ENCODE results near the gene LINGO3. TPM values are rescaled to one million over a fixed set of nuclear protein-coding genes. Genes with fewer than 3 reads are reported as not detected.

Gene LINGO3
- polyA plus RNA-seq, 1 donor from 2014 or later, result 2.7 TPM

DNA sequence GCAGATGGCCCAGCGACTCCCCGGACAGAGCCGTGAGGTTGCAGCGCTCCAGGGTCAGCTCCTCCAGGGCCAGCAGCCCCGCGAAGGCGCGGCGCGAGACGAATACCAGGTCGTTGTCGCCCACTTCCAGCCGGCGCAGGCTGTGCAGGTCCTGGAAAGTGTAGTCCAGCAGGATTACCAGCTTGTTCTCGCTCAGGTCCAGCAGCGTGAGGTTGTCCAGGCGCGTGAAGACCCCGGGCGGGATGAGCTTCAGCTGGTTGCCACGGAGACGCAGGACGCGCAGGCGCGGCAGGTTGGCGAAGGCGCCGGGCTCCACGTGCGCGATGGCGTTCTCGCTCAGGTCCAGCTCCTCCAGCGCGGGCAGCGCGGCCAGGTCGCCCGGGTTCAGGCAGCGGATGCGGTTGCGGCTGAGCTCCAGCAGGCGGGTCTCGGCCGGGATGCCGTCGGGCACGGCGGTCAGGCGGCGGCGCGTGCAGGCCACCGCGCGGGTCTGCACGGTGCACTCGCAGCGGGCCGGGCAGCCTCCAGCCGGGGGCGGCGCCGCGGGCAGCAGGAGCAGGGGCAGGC lies 16.7 kb downstream of the LINGO3 start (continued):
- TF ChIP-seq EZH2 (IDR thresholded peaks at IDR 0.05; ENCODE audit: borderline replicate concordance, insufficient read depth, low read length, poor library complexity, severe bottlenecking), result peak; percentile 95

DNA sequence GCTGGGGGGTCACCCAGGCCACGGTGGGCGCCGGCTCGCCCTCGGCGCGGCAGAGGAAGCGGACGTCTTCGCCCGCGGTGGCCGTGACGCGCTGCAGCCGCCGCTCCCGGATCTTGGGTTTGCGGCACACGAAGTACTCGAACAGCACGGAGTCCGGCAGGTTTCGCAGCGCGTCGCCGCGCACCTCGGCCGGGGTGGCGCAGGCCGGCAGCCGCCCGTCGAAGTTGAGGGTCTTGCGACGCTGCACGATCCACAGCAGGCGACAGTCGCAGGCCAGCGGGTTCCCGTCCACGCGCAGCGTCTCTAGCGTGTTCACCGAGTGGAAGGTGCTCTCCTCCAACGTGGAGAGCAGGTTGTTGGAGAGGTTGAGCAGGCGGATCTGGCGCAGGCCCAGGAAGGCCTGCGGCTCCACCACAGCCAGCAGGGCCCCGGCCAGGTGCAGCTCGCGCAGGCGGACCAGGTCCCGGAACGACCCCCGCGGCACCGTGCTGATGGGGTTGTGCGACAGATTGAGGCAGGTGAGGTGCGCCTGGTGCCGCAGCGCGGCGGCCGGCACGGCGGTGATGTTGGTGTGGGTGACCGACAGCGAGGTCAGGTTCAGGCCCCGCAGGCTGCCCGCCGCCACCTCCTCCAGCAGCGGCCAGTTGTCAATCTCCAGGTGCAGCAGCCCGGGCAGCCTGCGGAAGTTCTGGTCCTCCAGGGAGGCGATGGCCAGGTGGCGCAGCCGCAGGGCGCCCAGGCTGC lies 17.3 kb downstream of the LINGO3 start:
- Histone ChIP-seq H3K79me2 (replicated peaks; ENCODE audit: insufficient read depth, low read length) (no peaks in the 10 kb centered on the region), H2AFZ (ENCODE audit: low read depth, low read length) (no peak overlapping the region), H3K4me3 (ENCODE audit: low read length) (peak overlapping the region; percentile 69), H3K27me3 (ENCODE audit: insufficient read depth, low read depth, low read length) (peaks cover 56% of the 10 kb centered on the region), H3K4me2 (ENCODE audit: low read length) (peak overlapping the region; percentile 62), H3K9me2 (ENCODE audit: insufficient read depth, low read length) (no peaks in the 10 kb centered on the region), H3K9me3 (ENCODE audit: low read length) (no peaks in the 10 kb centered on the region), H3K27ac (ENCODE audit: low read length) (no peak overlapping the region), H4K20me1 (ENCODE audit: insufficient read depth) (no peaks in the 10 kb centered on the region), H3F3A (ENCODE audit: insufficient read depth, low read length, poor library complexity, severe bottlenecking) (no peaks in the 10 kb centered on the region), H3K36me3 (ENCODE audit: insufficient read depth, low read length) (no peaks in the 10 kb centered on the region), H3K9ac (ENCODE audit: low read length) (peak overlapping the region; percentile 23)
- TF ChIP-seq RAD21 (conservative IDR thresholded peaks at IDR 0.05), result no peak

DNA sequence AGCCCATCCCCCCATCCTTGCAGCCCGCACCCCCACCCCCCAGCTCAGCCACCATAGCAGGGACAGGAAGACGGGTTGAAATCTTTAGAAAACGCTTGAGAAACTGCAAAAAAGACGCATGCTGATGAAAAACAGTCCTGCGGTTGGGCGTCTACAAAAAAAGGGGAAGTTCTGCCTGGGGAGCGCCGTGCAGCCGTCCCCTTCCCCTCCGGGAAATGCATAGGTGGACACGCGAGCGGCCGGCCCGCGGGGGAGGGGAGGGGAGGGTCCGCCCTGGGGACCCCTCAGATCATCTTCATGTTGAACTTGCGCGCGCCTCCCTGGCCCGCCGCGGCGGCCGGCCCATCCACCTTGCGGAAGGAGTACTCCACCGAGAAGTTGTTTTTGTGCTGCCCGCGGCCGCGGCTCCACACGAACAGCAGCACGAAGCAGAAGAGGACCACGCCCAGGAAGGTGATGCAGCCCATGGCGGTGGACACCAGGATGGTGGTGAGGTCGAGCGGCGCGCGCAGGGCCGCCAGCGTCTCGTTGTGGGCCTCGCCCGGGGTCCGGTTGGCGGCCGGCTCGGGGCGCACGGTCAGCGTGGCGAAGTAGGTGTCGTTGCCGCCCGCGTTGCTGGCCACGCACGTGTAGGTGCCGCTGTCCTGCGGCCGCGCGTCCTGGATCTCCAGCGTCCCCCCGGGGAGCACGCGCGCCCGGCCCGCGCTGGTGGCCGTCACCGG lies 18.1 kb downstream of the LINGO3 start:
- Histone ChIP-seq H3K27ac (ENCODE audit: low read length) (no peak overlapping the region), H3K79me2 (replicated peaks; ENCODE audit: insufficient read depth, low read length) (no peaks in the 10 kb centered on the region), H3F3A (ENCODE audit: insufficient read depth, low read length, poor library complexity, severe bottlenecking) (no peaks in the 10 kb centered on the region), H2AFZ (ENCODE audit: low read depth, low read length) (no peak overlapping the region), H3K9ac (ENCODE audit: low read length) (no peak overlapping the region), H3K27me3 (ENCODE audit: insufficient read depth, low read depth, low read length) (peaks cover 56% of the 10 kb centered on the region), H4K20me1 (ENCODE audit: insufficient read depth) (no peaks in the 10 kb centered on the region), H3K4me3 (ENCODE audit: low read length) (peak overlapping the region; percentile 46), H3K4me2 (ENCODE audit: low read length) (no peak overlapping the region), H3K36me3 (ENCODE audit: insufficient read depth, low read length) (no peaks in the 10 kb centered on the region), H3K9me3 (ENCODE audit: low read length) (no peaks in the 10 kb centered on the region), H3K9me2 (ENCODE audit: insufficient read depth, low read length) (no peaks in the 10 kb centered on the region)
- TF ChIP-seq TAF1 (IDR thresholded peaks at IDR 0.05; ENCODE audit: low read depth) (no peak), MXI1 (conservative IDR thresholded peaks at IDR 0.05; ENCODE audit: poor library complexity, severe bottlenecking) (no peak), POLR2AphosphoS5 (IDR thresholded peaks at IDR 0.05) (no peak), RAD21 (conservative IDR thresholded peaks at IDR 0.05) (no peak), SMC3 (conservative IDR thresholded peaks at IDR 0.05; ENCODE audit: poor library complexity) (no peak), EP300 (conservative IDR thresholded peaks at IDR 0.05; ENCODE audit: poor library complexity, severe bottlenecking) (no peak), EZH2 (IDR thresholded peaks at IDR 0.05; ENCODE audit: borderline replicate concordance, insufficient read depth, low read length, poor library complexity, severe bottlenecking) (no peak)
- TF ChIP-seq, protein P1, sequence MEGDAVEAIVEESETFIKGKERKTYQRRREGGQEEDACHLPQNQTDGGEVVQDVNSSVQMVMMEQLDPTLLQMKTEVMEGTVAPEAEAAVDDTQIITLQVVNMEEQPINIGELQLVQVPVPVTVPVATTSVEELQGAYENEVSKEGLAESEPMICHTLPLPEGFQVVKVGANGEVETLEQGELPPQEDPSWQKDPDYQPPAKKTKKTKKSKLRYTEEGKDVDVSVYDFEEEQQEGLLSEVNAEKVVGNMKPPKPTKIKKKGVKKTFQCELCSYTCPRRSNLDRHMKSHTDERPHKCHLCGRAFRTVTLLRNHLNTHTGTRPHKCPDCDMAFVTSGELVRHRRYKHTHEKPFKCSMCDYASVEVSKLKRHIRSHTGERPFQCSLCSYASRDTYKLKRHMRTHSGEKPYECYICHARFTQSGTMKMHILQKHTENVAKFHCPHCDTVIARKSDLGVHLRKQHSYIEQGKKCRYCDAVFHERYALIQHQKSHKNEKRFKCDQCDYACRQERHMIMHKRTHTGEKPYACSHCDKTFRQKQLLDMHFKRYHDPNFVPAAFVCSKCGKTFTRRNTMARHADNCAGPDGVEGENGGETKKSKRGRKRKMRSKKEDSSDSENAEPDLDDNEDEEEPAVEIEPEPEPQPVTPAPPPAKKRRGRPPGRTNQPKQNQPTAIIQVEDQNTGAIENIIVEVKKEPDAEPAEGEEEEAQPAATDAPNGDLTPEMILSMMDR (IDR thresholded peaks at IDR 0.05; ENCODE audit: poor library complexity, severe bottlenecking), result no peak
- TF ChIP-seq, protein P2, sequence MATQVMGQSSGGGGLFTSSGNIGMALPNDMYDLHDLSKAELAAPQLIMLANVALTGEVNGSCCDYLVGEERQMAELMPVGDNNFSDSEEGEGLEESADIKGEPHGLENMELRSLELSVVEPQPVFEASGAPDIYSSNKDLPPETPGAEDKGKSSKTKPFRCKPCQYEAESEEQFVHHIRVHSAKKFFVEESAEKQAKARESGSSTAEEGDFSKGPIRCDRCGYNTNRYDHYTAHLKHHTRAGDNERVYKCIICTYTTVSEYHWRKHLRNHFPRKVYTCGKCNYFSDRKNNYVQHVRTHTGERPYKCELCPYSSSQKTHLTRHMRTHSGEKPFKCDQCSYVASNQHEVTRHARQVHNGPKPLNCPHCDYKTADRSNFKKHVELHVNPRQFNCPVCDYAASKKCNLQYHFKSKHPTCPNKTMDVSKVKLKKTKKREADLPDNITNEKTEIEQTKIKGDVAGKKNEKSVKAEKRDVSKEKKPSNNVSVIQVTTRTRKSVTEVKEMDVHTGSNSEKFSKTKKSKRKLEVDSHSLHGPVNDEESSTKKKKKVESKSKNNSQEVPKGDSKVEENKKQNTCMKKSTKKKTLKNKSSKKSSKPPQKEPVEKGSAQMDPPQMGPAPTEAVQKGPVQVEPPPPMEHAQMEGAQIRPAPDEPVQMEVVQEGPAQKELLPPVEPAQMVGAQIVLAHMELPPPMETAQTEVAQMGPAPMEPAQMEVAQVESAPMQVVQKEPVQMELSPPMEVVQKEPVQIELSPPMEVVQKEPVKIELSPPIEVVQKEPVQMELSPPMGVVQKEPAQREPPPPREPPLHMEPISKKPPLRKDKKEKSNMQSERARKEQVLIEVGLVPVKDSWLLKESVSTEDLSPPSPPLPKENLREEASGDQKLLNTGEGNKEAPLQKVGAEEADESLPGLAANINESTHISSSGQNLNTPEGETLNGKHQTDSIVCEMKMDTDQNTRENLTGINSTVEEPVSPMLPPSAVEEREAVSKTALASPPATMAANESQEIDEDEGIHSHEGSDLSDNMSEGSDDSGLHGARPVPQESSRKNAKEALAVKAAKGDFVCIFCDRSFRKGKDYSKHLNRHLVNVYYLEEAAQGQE (IDR thresholded peaks at IDR 0.05; ENCODE audit: borderline replicate concordance), result no peak

Data from neural cell (in vitro differentiated cells).